ENCODE measurements around the gene PTGFRN. TPM values are rescaled to one million over a fixed set of nuclear protein-coding genes. Genes with fewer than 3 reads are reported as not detected.

Gene PTGFRN
- total RNA-seq, 1 experiment from 2014 or later, result 60.6 TPM

DNA sequence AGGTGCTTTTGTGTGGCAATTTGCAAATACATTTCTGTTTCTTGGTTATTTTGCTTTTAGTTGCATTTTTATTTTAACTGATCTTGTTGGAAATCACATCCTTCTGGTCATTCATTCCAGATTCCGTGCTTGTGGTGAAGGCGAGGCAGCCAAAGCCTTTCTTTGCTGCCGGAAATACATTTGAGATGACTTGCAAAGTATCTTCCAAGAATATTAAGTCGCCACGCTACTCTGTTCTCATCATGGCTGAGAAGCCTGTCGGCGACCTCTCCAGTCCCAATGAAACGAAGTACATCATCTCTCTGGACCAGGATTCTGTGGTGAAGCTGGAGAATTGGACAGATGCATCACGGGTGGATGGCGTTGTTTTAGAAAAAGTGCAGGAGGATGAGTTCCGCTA, 57.1 kb downstream of the PTGFRN start:
- H3K27me3 ChIP-seq (ENCODE audit: insufficient read depth, low read length), result no peaks in the 10 kb centered on the region
- H3K9ac ChIP-seq (ENCODE audit: low read length), result no peak overlapping the region
- DNase-seq (ENCODE audit: low read depth, low spot score) (no peak), ATAC-seq (no peak)
- RAD21 ChIA-PET (ENCODE audit: low non-redundant PET in 1 of 2, low total read pairs in 2 of 2, uncharacterized antibody in 2 of 2, unreplicated experiment in 2 of 2), result no interaction called here
- no peaks in the 10 kb centered on the region for H3K79me2 ChIP-seq (ENCODE audit: insufficient read depth, low read length)
- no peaks in the 10 kb centered on the region for H3K4me1 ChIP-seq (ENCODE audit: control insufficient read depth in 1 of 2, insufficient read depth in 2 of 2, low read length in 2 of 2)
- intact Hi-C loops (cut with micrococcal nuclease), result no loop called here
- CTCF ChIA-PET, result no interaction called here
- H3K4me3 ChIP-seq (replicated peaks in 1 of 2; ENCODE audit: low read depth in 1 of 2, low read length in 2 of 2), result no peak overlapping the region
- TF ChIP-seq FOSL1 (IDR thresholded peaks at IDR 0.05; ENCODE audit: low read depth) (no peak), CEBPB (IDR thresholded peaks at IDR 0.05; ENCODE audit: low read depth) (no peak), SP1 (IDR thresholded peaks at IDR 0.05; ENCODE audit: low read depth) (no peak), EZH2 (IDR thresholded peaks at IDR 0.05) (no peak), TCF7L2 (IDR thresholded peaks at IDR 0.05; ENCODE audit: borderline replicate concordance, extremely low read depth, insufficient read depth, insufficient read length) (no peak), CBX3 (IDR thresholded peaks at IDR 0.05; ENCODE audit: low read depth) (no peak)
- TF ChIP-seq, protein P1, sequence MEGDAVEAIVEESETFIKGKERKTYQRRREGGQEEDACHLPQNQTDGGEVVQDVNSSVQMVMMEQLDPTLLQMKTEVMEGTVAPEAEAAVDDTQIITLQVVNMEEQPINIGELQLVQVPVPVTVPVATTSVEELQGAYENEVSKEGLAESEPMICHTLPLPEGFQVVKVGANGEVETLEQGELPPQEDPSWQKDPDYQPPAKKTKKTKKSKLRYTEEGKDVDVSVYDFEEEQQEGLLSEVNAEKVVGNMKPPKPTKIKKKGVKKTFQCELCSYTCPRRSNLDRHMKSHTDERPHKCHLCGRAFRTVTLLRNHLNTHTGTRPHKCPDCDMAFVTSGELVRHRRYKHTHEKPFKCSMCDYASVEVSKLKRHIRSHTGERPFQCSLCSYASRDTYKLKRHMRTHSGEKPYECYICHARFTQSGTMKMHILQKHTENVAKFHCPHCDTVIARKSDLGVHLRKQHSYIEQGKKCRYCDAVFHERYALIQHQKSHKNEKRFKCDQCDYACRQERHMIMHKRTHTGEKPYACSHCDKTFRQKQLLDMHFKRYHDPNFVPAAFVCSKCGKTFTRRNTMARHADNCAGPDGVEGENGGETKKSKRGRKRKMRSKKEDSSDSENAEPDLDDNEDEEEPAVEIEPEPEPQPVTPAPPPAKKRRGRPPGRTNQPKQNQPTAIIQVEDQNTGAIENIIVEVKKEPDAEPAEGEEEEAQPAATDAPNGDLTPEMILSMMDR (IDR thresholded peaks at IDR 0.05 in 2 of 3, conservative IDR thresholded peaks at IDR 0.05 in 1 of 3; ENCODE audit: borderline replicate concordance in 1 of 3, insufficient read depth in 1 of 3, low read depth in 2 of 3, low read length in 2 of 3), result no peak
- POLR2A ChIA-PET, result no interaction called here
- no peak overlapping the region for H2AFZ ChIP-seq (ENCODE audit: low read depth, low read length, poor library complexity, severe bottlenecking)
- H3K27ac ChIP-seq (ENCODE audit: low read depth, low read length), result no peak overlapping the region
- H4K20me1 ChIP-seq (ENCODE audit: insufficient read depth), result no peaks in the 10 kb centered on the region
- H3K4me2 ChIP-seq (ENCODE audit: low read length), result no peak overlapping the region
- H3K36me3 ChIP-seq (ENCODE audit: control insufficient read depth in 1 of 2, insufficient read depth in 2 of 2, low read length in 2 of 2), result peaks cover 2 to 5% of the 10 kb centered on the region in 2 experiments; a peak in 2 of 4 replicates
- no TSS peak for BruUV-seq (replicated peaks)
- no peaks in the 10 kb centered on the region for H3K9me2 ChIP-seq (ENCODE audit: insufficient read depth)
- no peaks in the 10 kb centered on the region for H3K9me3 ChIP-seq (ENCODE audit: control insufficient read depth in 1 of 2, insufficient read depth in 1 of 2, low read depth in 1 of 2, low read length in 2 of 2)

DNA sequence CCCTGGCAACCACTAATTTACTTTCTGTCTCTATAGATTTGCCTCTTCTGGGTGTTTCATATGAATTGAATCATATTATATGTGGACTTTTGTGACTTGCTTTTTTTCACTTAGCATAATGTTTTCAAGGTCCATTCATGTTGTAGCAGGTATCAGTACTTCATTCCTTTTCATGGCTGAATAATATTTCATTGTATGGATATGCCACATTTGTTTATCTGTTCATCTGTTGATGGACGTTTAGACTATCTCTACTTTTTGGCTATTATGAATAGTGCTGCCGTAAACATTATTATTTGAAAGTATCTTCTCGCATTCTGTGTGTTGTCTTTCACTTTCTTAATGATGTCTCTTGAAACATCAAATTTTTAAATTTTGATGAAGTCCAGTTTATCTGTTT, 59.0 kb downstream of the PTGFRN start:
- RAD21 ChIA-PET (ENCODE audit: low non-redundant PET in 1 of 2, low total read pairs in 2 of 2, uncharacterized antibody in 2 of 2, unreplicated experiment in 2 of 2), result no interaction called here
- H3K9me3 ChIP-seq (ENCODE audit: control insufficient read depth in 1 of 2, insufficient read depth in 1 of 2, low read depth in 1 of 2, low read length in 2 of 2), result no peaks in the 10 kb centered on the region
- no peaks in the 10 kb centered on the region for H3K9me2 ChIP-seq (ENCODE audit: insufficient read depth)
- ATAC-seq (no peak), DNase-seq (ENCODE audit: low read depth, low spot score) (no peak)
- H4K20me1 ChIP-seq (ENCODE audit: insufficient read depth), result no peaks in the 10 kb centered on the region
- no peak overlapping the region for H3K27ac ChIP-seq (ENCODE audit: low read depth, low read length)
- no TSS peak for BruUV-seq (replicated peaks)
- H3K9ac ChIP-seq (ENCODE audit: low read length), result no peak overlapping the region
- no peak overlapping the region for H3K4me2 ChIP-seq (ENCODE audit: low read length)
- H3K27me3 ChIP-seq (ENCODE audit: insufficient read depth, low read length), result no peaks in the 10 kb centered on the region
- no peak overlapping the region for H2AFZ ChIP-seq (ENCODE audit: low read depth, low read length, poor library complexity, severe bottlenecking)
- CTCF ChIA-PET, result no interaction called here
- H3K4me3 ChIP-seq (replicated peaks in 1 of 2; ENCODE audit: low read depth in 1 of 2, low read length in 2 of 2), result no peak overlapping the region
- H3K4me1 ChIP-seq (ENCODE audit: control insufficient read depth in 1 of 2, insufficient read depth in 2 of 2, low read length in 2 of 2), result no peaks in the 10 kb centered on the region
- no peaks in the 10 kb centered on the region for H3K79me2 ChIP-seq (ENCODE audit: insufficient read depth, low read length)
- intact Hi-C loops (cut with micrococcal nuclease), result no loop called here
- TF ChIP-seq ZBTB33 (IDR thresholded peaks at IDR 0.05; ENCODE audit: extremely low read depth, insufficient replicate concordance, low read length), result no peak
- POLR2A ChIA-PET, result no interaction called here
- H3K36me3 ChIP-seq (ENCODE audit: control insufficient read depth in 1 of 2, insufficient read depth in 2 of 2, low read length in 2 of 2), result peaks cover 2 to 5% of the 10 kb centered on the region in 2 experiments; a peak in 2 of 4 replicates

Data from HCT116 (cell line).